GM12878 (cell line): ENCODE measurements around the gene TAF3. TPM values are rescaled to one million over a fixed set of nuclear protein-coding genes. Genes with fewer than 3 reads are reported as not detected.

Experiments used
- ATAC-seq: fragments of 200-7000 bp; cut with Tn5 transposase; 3 replicates; pipeline ENCODE4 v1.9.1; 2020; ENCODE audit warnings: mild to moderate bottlenecking, moderate library complexity
- BruUV-seq: library from RNA; stranded (reverse); fragments of 400-500 nt; replicated peaks from 2 replicates; lab custom pipeline; 2021; lab: Mats Ljungman, UMichigan
- CTCF ChIA-PET: fragments of 300-600 bp; sonication (Branson Sonifier 250); formaldehyde crosslinking; extraction: SDS; loops from one replicate; lab custom pipeline; 2021; ENCODE audit warnings: inconsistent platforms; lab: Yijun Ruan, JAX
- POLR2A ChIA-PET: fragments of 350-600 bp; formaldehyde crosslinking; extraction: SDS; loops from one replicate; lab custom pipeline; 2021; ENCODE audit warnings: inconsistent platforms; lab: Charles Lee
- RAD21 ChIA-PET: fragments of 300-600 bp; sonication (Branson Sonifier 250); formaldehyde crosslinking; loops from one replicate; lab custom pipeline; 2023; ENCODE audit warnings: antibody characterized with exemption; ENCODE audit not compliant: unreplicated experiment; lab: Charles Lee
- SMC1A ChIA-PET: fragments of 300-600 bp; sonication (Branson Sonifier 250); formaldehyde crosslinking; loops from one replicate; lab custom pipeline; 2023; ENCODE audit not compliant: unreplicated experiment, uncharacterized antibody; lab: Charles Lee
- DNase-seq: peaks from one replicate; pipeline ENCODE4 v3.0.0-alpha.2; 2011; ENCODE audit warnings: low read depth, low spot score
- FAIRE-seq: peaks from 3 replicates; lab custom pipeline; 2011; peaks lifted over from hg19 to GRCh38; lab: Jason Lieb, UNC
- H2AFZ ChIP-seq: 2 replicates; pipeline ENCODE4 v1.6.0; 2011; ENCODE audit warnings: low read depth, low read length, control low read depth; ENCODE audit not compliant: control insufficient read depth
- H3K27ac ChIP-seq: 2 replicates; pipeline ENCODE4 v1.5.1; 2011; ENCODE audit warnings: control low read depth; ENCODE audit not compliant: control insufficient read depth, insufficient read depth
- H3K27me3 ChIP-seq, 2 experiments: replicated peaks in 1 of 2; 2 replicates each; pipeline versions ENCODE4 v1.6.0 to v1.6.1; 2011; ENCODE audit warnings: low read length in 1 of 2; ENCODE audit not compliant: control insufficient read depth in 2 of 2, insufficient read depth in 2 of 2
- H3K36me3 ChIP-seq, 2 experiments: 2 replicates each; pipeline ENCODE4 v1.5.1; 2011; ENCODE audit warnings: low read length in 1 of 2; ENCODE audit not compliant: control insufficient read depth in 2 of 2, insufficient read depth in 2 of 2
- H3K4me1 ChIP-seq: 2 replicates; pipeline ENCODE4 v1.6.1; 2011; ENCODE audit warnings: mild to moderate bottlenecking, low read length, moderate library complexity, mixed read lengths; ENCODE audit not compliant: control insufficient read depth, insufficient read depth
- H3K4me2 ChIP-seq: 2 replicates; pipeline ENCODE4 v1.6.0; 2011; ENCODE audit warnings: control low read depth; ENCODE audit not compliant: control insufficient read depth, insufficient read depth
- H3K4me3 ChIP-seq: fragments of 200-600 bp; sonication (generic); 2 replicates; pipeline ENCODE4 v1.5.1; 2016
- H3K79me2 ChIP-seq: 2 replicates; pipeline ENCODE4 v1.6.0; 2011; ENCODE audit warnings: low read length; ENCODE audit not compliant: control insufficient read depth, insufficient read depth
- H3K9ac ChIP-seq: 2 replicates; pipeline ENCODE4 v1.8.0; 2011; ENCODE audit warnings: low read length, control low read depth, mixed read lengths; ENCODE audit not compliant: control insufficient read depth, insufficient read depth
- H3K9me3 ChIP-seq: replicated peaks from 3 replicates; pipeline ENCODE4 v1.5.1; 2011; ENCODE audit warnings: mild to moderate bottlenecking, low read length; ENCODE audit not compliant: control insufficient read depth, insufficient read depth
- H4K20me1 ChIP-seq: 2 replicates; pipeline ENCODE4 v1.6.0; 2011; ENCODE audit not compliant: control insufficient read depth, insufficient read depth
- BCL11A ChIP-seq: IDR thresholded peaks from 2 replicates; pipeline ENCODE4 v1.6.1; 2011; ENCODE audit warnings: low read depth, low read length
- BHLHE40 ChIP-seq, 2 experiments: fragments of 450-650 bp in 1 of 2; IDR thresholded peaks; 2 replicates each; pipeline ENCODE4 v1.6.1; 2011 to 2017; ENCODE audit warnings: low read depth in 2 of 2, borderline replicate concordance in 1 of 2, improper control_type of control experiment in 1 of 2, low read length in 1 of 2, mild to moderate bottlenecking in 1 of 2
- POLR2A ChIP-seq: IDR thresholded peaks from 2 replicates; pipeline ENCODE4 v1.6.1; 2011; ENCODE audit warnings: low read depth, mild to moderate bottlenecking, low read length
- RBBP5 ChIP-seq: fragments of 200-600 bp; sonication (generic); conservative IDR thresholded peaks from 2 replicates; pipeline ENCODE4 v1.6.1; 2016
- TARDBP ChIP-seq: IDR thresholded peaks from 2 replicates; pipeline ENCODE4 v1.6.1; 2016; ENCODE audit warnings: borderline replicate concordance
- WGBS: methylation state at CpG from one replicate; pipeline ENCODE4 v1.1.6; 2016; ENCODE audit warnings: low lambda C conversion rate; ENCODE audit not compliant: insufficient replicate concordance, insufficient coverage; ENCODE audit errors: missing lambda C conversion rate; 5-methylcytosine and 5-hydroxymethylcytosine counted together
- in situ Hi-C: fragments of 300-500 bp; cut with MboI; formaldehyde crosslinking; loops from 9 replicates; pipeline ENCODE4 v1.14.3; 2018; ENCODE audit warnings: mixed read lengths
- intact Hi-C: fragments of 100-400 bp; cut with micrococcal nuclease; formaldehyde crosslinking; loops from one replicate; pipeline ENCODE4 v1.14.2; 2022; ENCODE audit not compliant: unreplicated experiment
- polyA plus RNA-seq, 11 experiments: library from polyadenylated mRNA; depleted of rRNA in 4 of 11; unstranded in 6 of 11; stranded (reverse) in 5 of 11; fragments of >200 nt; fragmentation: Nextera tagmentation in 4 of 11; fragmentation: Illumina TruSeq in 1 of 11; extraction: Ambion mirVana in 4 of 11; extraction: Trizol in 1 of 11; gene quantifications; 1 replicate in 1 of 11; 2 replicates in 10 of 11; pipeline versions ENCODE4 v1.2.1 to v1.2.3, GENCODE V29; 2011 to 2016; ENCODE audit warnings: inconsistent platforms in 2 of 11, missing spikeins in 2 of 11, low read depth in 1 of 11
- total RNA-seq, 4 experiments: library from RNA; depleted of rRNA in 3 of 4; stranded (reverse); fragments of >200 nt in 3 of 4; fragmentation: Illumina TruSeq in 1 of 4; extraction: Trizol in 1 of 4; gene quantifications; 2 replicates each; pipeline versions ENCODE4 v1.2.1 to v1.2.3, GENCODE V29; 2013 to 2021
- TF ChIP-seq, protein P1 (sequence below): fragments of 150-350 bp; IDR thresholded peaks from 2 replicates; pipeline ENCODE4 v1.6.1; 2014; ENCODE audit warnings: mild to moderate bottlenecking, low read depth, low read length
- TF ChIP-seq, protein P2 (sequence below): IDR thresholded peaks from 2 replicates; pipeline ENCODE4 v1.6.1; 2012; ENCODE audit warnings: low read depth, low read length, improper control_type of control experiment
- TF ChIP-seq, protein P3 (sequence below): fragments of 450-650 bp; IDR thresholded peaks from 2 replicates; pipeline ENCODE4 v1.6.1; 2017; ENCODE audit warnings: low read depth, mild to moderate bottlenecking, moderate library complexity

TAF3 gene
- total and polyA plus RNA-seq, 10 of the 15 experiments (the other 5 are each of a cell fraction or from before 2014, with no cell fraction given): 2.0 to 10.1 (median 3.7) TPM

DNA sequence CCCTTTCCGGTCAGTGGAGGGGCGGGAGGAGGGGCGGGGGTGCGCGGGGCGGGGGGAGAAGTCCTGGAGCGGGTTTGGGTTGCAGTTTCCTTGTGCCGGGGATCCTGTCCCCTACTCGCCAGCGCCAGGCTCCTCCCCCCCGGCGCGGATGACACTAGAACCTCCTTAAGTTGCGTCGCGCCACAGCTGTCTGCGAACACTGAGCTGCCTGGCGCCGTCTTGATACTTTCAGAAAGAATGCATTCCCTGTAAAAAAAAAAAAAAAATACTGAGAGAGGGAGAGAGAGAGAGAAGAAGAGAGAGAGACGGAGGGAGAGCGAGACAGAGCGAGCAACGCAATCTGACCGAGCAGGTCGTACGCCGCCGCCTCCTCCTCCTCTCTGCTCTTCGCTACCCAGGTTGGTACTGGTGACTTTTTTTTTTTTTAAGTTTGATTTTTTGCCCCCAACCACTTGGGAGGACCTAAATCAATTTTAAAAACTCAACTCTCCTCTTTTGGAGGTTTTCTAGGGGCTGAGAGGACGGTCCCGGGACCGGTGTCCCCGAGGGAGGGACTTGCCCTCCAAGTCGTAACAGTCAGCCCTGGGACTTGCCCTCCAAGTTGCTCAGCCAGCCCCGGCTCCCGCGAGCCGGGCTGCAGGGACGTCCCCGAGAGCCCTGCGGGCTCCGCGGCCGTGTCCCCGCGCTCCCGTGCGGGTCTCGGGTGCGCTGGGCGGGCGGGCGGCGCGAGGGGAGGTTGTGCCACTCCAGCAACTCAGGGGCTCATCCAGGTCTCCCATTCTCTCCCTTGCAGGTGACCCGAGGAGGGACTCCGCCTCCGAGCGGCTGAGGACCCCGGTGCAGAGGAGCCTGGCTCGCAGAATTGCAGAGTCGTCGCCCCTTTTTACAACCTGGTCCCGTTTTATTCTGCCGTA is 236.4 kb downstream of the TAF3 start, which contains the start of gene GATA3:
TSS of gene GATA3 (plus strand) at position 195 of the 914 bp plus-strand sequence. CDS start 968 bp downstream, outside the sequence.
- RAD21 ChIA-PET: no interaction called here
- in situ Hi-C loops (no loop called here), intact Hi-C loops (loop anchor here (5.0 to 10.0 kb wide), 4 partner anchors 182 to 1250 kb away; no protein-coding TSS in a partner anchor)
- Histone ChIP-seq H2AFZ (peak within 1 kb of the TSS; percentile 54), H3K4me2 (peak within 1 kb of the TSS; percentile 86), H3K9ac (no peak within 1 kb of the TSS), H3K79me2 (no peaks in the 10 kb centered on the region), H3K4me1 (peaks cover 2% of the 10 kb centered on the region; the same call in 1 of the 2 replicates), H3K27ac (no peak within 1 kb of the TSS), H3K36me3 (no peaks in the 10 kb centered on the region), H3K4me3 (peak within 1 kb of the TSS; percentile 63), H3K27me3 (peaks cover 7 to 9% of the 10 kb centered on the region in 2 experiments; a peak in 3 of 4 replicates), H4K20me1 (no peaks in the 10 kb centered on the region), H3K9me3 (no peaks in the 10 kb centered on the region)
- TF ChIP-seq BCL11A (no peak), POLR2A (peak; percentile 25; the same call in 1 of the 2 replicates), RBBP5 (no peak), TARDBP (no peak), BHLHE40 (IDR thresholded peaks at IDR 0.05; ENCODE audit: borderline replicate concordance in 1 of 2, low read depth in 2 of 2, low read length in 1 of 2) (peak; percentile 18 to 37; a peak in 1 of 4 replicates)
- TF ChIP-seq, protein P1, sequence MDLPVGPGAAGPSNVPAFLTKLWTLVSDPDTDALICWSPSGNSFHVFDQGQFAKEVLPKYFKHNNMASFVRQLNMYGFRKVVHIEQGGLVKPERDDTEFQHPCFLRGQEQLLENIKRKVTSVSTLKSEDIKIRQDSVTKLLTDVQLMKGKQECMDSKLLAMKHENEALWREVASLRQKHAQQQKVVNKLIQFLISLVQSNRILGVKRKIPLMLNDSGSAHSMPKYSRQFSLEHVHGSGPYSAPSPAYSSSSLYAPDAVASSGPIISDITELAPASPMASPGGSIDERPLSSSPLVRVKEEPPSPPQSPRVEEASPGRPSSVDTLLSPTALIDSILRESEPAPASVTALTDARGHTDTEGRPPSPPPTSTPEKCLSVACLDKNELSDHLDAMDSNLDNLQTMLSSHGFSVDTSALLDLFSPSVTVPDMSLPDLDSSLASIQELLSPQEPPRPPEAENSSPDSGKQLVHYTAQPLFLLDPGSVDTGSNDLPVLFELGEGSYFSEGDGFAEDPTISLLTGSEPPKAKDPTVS: no peak
- TF ChIP-seq, protein P2, sequence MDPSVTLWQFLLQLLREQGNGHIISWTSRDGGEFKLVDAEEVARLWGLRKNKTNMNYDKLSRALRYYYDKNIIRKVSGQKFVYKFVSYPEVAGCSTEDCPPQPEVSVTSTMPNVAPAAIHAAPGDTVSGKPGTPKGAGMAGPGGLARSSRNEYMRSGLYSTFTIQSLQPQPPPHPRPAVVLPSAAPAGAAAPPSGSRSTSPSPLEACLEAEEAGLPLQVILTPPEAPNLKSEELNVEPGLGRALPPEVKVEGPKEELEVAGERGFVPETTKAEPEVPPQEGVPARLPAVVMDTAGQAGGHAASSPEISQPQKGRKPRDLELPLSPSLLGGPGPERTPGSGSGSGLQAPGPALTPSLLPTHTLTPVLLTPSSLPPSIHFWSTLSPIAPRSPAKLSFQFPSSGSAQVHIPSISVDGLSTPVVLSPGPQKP: no peak
- TF ChIP-seq, protein P3, sequence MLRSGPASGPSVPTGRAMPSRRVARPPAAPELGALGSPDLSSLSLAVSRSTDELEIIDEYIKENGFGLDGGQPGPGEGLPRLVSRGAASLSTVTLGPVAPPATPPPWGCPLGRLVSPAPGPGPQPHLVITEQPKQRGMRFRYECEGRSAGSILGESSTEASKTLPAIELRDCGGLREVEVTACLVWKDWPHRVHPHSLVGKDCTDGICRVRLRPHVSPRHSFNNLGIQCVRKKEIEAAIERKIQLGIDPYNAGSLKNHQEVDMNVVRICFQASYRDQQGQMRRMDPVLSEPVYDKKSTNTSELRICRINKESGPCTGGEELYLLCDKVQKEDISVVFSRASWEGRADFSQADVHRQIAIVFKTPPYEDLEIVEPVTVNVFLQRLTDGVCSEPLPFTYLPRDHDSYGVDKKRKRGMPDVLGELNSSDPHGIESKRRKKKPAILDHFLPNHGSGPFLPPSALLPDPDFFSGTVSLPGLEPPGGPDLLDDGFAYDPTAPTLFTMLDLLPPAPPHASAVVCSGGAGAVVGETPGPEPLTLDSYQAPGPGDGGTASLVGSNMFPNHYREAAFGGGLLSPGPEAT: no peak
- POLR2A ChIA-PET: interaction anchor here (1.0 kb wide), 1 partner anchor 12 kb away, joined by 4 read pairs; no protein-coding TSS in a partner anchor
- WGBS: 22% methylated on average over 40 of the region's 65 CpGs
- peak; percentile 55 for ATAC-seq
- BruUV-seq: TSS peak; percentile 61
- DNase-seq: no peak
- SMC1A ChIA-PET: no interaction called here
- CTCF ChIA-PET: interaction anchor here (1.2 kb wide), 1 partner anchor 305 kb away, joined by 3 read pairs; no protein-coding TSS in a partner anchor
- no peak for FAIRE-seq
